ENCODE results near the gene ACO2.

ACO2 gene

DNA sequence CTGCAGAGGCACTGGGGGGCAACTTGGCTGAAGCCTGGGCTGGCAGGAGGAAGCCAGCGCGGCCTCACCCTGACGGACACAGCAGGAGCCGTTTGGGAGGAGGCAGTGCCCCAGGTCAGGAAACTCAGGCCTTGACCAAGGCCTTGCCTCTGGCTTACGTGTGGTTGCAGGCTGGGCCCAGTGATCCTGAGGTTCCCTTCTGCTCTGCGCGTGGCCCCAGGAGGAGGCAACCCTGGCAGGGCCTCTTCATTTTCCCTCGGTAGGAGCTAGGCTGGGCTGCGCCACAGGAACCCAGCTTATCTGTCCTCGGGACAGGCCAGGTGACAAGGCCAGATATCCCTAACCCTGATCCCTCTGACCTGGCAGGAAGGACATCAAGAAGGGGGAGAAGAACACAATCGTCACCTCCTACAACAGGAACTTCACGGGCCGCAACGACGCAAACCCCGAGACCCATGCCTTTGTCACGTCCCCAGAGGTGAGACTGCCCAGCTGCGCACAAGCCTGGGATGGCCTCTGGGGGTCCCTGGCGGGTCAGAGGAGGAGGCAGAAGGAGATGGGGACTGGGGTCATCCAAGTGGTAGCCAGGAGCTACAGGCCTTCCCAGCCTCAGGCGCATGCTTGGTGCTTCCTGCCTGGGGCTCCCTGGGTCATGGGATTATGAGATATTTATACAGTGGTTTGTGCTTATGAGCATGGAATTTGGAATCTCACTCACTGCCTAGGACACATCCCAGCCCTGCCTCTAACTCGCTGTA is 54.7 kb downstream of the ACO2 start:
- no peak for DNase-seq (ENCODE audit: low read depth in 3 of 3)

GRCh38 chr22:41524251-41524661 is 55.3 kb downstream of the ACO2 start:
- no peak for DNase-seq (ENCODE audit: low read depth in 3 of 3)

DNA sequence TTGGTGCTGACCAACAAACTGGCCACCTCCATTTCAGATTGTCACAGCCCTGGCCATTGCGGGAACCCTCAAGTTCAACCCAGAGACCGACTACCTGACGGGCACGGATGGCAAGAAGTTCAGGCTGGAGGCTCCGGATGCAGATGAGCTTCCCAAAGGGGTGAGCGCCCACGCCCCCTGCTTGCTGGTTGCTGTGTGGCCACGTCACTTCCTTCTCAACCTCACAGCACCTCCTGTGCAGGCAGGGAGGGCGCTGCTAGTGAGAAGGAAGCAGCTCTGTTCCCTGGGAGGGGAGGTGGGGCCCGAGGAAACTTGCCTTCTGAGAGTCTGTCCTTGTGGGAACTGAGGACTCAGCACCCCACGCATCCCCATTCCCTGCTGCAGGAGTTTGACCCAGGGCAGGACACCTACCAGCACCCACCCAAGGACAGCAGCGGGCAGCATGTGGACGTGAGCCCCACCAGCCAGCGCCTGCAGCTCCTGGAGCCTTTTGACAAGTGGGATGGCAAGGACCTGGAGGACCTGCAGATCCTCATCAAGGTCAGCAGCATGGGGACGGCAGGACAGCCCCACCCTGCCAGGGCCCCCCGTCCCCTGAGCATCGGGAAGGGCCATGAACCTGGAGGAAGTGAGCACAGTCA is 56.0 kb downstream of the ACO2 start:
- DNase-seq (ENCODE audit: low read depth in 3 of 3), result peak in 2 of 3 donors; percentile 34 to 56

DNA sequence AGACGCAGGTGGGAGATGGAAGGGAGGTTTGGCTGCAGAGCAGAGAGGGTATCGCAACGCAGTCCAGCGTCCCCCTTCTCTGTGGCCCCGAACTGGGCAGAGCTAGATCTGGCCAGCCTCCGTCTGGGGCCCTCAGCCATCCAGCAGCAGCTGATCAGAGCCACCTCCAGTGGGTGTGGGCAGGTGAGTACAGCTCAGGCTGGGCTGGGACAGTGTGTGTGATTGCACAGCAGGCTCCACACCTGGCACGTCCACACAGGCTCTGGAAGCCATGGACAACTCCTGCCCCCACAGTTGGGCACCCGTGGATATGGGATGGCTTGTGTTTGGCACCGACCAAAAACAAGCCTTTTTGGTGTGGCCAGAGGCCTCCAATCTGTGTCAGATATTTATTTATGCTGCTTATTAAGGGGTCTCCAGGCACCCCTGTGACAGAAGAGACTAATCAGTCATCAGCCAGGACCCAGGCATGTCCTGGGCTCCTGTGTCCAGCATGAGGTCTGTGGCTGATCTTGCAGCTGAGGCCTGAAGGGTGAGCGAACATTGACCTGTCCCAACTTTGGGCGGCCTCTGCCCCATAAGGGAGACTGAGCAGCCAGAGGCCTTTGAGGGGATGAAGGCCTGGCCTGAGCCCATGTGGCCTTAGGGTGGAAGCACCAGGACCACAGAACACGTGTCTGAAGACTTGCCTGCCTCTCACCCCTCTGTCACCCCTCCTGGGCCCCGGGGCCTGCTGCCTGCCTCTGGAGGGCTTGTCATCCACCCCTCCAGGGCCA is 56.7 kb downstream of the ACO2 start:
- DNase-seq (ENCODE audit: low read depth in 3 of 3), result no peak

GRCh38 chr22:41526226-41526829 is 57.4 kb downstream of the ACO2 start:
- DNase-seq (ENCODE audit: low read depth in 3 of 3), result no peak

DNA sequence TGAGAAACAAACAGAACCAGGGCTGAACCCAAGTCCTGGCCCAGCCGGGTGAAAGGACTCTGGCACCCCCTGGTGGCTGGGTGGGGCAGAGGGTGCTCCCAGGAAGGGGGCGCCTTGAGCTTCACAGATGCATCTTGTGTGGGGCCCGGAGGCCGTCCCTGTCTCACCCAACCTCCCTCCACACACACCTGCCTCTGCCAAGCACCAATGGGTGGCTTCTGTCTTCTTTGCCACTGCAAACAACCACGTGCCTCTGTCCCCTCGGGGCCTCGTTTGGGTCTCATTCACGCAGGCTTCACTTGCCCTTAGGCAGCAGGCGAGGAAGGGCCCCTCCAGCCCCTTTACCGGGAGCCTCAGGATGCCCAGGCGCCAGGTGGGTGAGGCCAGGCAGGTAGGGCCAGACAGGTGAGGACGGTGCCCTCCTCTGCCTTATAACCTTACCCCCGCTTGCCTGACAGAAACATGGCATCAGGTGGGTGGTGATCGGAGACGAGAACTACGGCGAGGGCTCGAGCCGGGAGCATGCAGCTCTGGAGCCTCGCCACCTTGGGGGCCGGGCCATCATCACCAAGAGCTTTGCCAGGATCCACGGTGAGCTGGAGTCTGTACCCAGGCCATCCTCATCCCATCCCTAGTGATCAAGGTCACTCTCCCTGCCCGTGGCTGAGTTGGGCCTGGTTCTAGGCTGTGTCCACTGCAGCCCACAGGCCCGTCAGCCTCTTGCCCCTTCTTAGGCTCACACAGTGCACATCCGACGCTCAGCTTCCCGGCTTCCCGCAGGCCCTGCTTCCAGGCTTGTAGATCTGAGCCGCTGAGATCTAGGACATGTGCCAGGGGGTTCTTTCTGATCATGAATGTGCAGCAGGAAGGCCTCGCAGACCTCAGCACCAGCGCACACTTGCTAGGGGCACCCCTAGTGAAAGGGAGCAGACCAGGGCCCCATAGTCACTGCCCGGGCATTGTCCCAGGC is 58.2 kb downstream of the ACO2 start:
- DNase-seq (ENCODE audit: low read depth in 3 of 3), result peak; percentile 34 to 61 (median 38)

GRCh38 chr22:41528132-41528766 is 59.3 kb downstream of the ACO2 start:
- DNase-seq (ENCODE audit: low read depth in 3 of 3), result no peak

- DNase-seq (ENCODE audit: low read depth in 3 of 3), result no peak
Observed at GRCh38 chr22:41528938-41529561, 60.1 kb downstream of the ACO2 start.

DNA sequence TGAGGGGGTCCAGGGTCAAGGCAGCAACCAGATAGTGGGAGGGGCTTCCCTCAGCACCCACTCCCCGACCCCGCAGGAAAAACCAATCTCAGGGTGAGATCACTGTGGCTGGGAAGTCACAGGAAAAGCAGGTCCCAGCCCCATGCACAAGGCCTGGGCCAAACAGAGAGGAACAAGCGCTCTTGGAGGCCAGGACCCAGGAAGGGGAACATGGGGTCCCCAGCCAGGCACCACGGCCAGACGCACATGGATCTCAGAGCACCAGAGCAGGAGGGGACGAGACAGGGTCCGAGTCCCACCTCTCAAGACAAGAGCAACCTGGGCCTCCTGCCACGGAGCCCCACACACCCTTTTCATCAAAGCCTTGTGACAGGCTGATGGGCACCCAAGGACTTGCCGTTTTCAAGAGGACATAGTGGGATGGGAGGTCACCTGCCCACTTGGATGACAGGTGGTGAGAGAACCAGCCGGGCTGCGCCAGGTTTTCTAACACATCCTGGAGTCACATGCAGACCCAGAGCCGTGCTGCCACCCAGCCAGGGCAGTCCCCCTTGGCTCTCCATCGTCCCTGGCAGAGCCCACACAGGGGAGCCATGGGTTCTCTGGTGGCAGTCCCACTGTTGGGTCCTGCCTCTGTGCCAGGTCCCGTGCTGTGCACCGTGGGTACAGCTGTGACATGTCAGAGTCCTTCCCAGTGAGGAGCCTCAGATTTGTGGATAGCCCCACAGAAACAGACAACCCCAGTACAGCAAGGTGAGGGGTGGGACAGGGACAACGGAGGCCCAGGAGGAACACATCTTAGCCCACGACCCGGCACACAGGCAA is 62.2 kb downstream of the ACO2 start:
- DNase-seq (ENCODE audit: low read depth in 3 of 3), result no peak

- DNase-seq (ENCODE audit: low read depth in 3 of 3), result no peak
Observed at GRCh38 chr22:41531715-41532477, 63.0 kb downstream of the ACO2 start.

DNA sequence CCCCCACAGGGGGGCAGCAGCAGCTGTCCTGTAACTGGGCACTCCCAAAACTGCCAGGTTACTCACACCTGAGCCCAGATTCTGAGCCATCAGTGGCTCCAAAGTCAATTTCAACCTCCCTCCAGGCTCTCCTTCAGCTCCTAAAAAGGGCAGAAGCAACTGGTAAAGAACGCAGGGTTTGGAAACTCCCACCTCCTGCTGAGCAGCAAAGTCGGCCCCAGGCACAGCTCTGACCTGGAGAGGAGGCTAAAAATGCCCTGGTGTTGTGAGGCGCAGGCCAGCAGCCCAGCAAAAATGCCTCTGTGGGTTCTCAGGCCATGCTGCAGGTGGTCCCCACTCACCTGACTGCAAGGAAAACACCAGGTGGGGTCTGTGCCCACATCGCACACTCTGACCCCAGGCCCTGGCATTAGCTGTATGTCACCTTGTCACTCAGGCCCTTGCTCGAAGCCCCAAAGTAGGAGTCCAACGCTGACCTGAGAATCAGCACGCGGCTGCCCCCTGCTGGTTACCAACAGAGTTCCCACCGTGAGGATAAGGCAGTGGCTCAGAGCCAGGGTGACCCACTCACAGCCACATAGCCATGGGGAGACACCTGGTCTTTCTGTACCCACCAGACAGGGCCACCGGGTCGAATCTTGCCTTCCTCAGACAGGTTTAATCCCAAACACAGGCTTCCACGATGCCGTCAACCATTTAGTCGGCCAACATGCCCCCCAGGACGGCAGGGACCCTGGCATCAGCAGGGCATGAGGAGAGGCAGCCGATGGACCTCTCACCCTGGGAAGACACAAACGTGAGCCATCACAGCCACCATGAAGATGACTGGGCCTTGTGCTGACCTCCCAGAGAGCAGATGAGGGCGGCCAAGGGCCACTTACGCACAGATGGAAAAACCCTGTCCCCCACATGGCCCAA is 64.2 kb downstream of the ACO2 start:
- peak; percentile 46 to 68 (median 55) for DNase-seq (ENCODE audit: low read depth in 3 of 3)

- DNase-seq (ENCODE audit: low read depth in 3 of 3), result no peak
Observed at GRCh38 chr22:41534219-41534618, 65.3 kb downstream of the ACO2 start.

DNA sequence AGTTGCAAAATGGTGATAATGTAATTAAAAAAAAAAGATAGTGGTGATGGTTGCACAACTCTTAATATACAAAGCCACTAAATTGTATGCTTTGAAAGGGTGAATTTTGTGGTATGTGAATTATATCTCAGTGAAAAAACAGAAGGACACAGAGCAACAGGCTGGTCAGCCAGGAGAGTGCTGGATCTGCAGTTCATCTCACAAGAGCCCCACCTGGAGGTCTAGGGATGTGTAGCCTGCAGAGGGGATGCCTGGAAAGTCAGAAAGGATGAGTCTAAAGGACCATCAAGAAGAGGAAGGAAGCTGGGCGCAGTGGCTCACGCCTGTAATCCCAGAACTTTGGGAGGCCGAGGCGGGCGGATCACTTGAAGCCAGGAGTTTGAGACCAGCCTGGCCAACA is 66.3 kb downstream of the ACO2 start:
- DNase-seq (ENCODE audit: low read depth in 3 of 3), result no peak

DNA sequence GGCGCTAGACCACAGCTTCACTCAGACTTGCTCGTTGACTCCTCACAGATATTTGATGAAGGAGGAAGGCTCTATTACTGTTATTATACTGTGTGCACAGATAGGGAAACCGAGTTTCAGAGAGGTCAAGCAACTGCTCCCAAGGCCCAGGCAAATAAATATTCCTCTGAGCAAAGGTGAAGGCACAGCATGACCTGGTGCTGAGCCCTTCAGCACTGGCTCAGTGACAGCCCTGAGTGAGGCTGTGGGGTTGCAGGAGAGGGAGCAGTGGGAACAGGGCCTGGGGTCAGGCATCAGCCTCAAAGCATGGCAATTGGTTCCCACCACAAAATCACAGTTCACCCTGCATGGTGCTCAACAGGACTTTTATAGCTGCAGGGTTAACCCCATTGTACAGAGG is 68.3 kb downstream of the ACO2 start:
- DNase-seq (ENCODE audit: low read depth in 3 of 3), result no peak

GRCh38 chr22:41538583-41538982 is 69.7 kb downstream of the ACO2 start:
- no peak for DNase-seq (ENCODE audit: low read depth in 3 of 3)

- DNase-seq (ENCODE audit: low read depth in 3 of 3), result no peak
Observed at GRCh38 chr22:41539146-41540005, 70.5 kb downstream of the ACO2 start.

GRCh38 chr22:41540006-41540315 is 71.0 kb downstream of the ACO2 start:
- DNase-seq (ENCODE audit: low read depth in 3 of 3), result no peak
